H9 (cell line): Measurements from ENCODE around the gene THRAP3. TPM values are rescaled to one million over a fixed set of nuclear protein-coding genes. Genes with fewer than 3 reads are reported as not detected.

ENCODE experiments used
- DNase-seq: peaks from one replicate; pipeline ENCODE4 v3.0.0-alpha.2; 2017
- H2AFZ ChIP-seq: one replicate; pipeline ENCODE4 v1.6.1; 2013; ENCODE audit warnings: mild to moderate bottlenecking, low read length, control low read depth, moderate library complexity
- H2AK5ac ChIP-seq: 2 replicates; pipeline ENCODE4 v1.6.1; 2013; ENCODE audit warnings: low read length, control low read depth, mixed read lengths; ENCODE audit not compliant: insufficient read length
- H2BK120ac ChIP-seq: one replicate; pipeline ENCODE4 v1.6.1; 2013; ENCODE audit warnings: low read depth, mild to moderate bottlenecking, low read length, control low read depth, inconsistent platforms; ENCODE audit not compliant: poor library complexity, severe bottlenecking
- H2BK12ac ChIP-seq: 2 replicates; pipeline ENCODE4 v1.6.1; 2013; ENCODE audit warnings: low read length, control low read depth, mixed read lengths, low read depth; ENCODE audit not compliant: insufficient read length
- H2BK15ac ChIP-seq: 2 replicates; pipeline ENCODE4 v1.6.1; 2013; ENCODE audit warnings: low read depth, low read length, control low read depth
- H2BK20ac ChIP-seq: one replicate; pipeline ENCODE4 v1.6.1; 2013; ENCODE audit warnings: low read depth, mild to moderate bottlenecking, low read length, control low read depth, inconsistent platforms; ENCODE audit not compliant: poor library complexity, severe bottlenecking
- H2BK5ac ChIP-seq: 2 replicates; pipeline ENCODE4 v1.6.1; 2013; ENCODE audit warnings: low read length, control low read depth, mixed read lengths; ENCODE audit not compliant: insufficient read length
- H3K14ac ChIP-seq: 2 replicates; pipeline ENCODE4 v1.6.1; 2013; ENCODE audit warnings: low read length, control low read depth; ENCODE audit not compliant: insufficient read depth
- H3K18ac ChIP-seq: 2 replicates; pipeline ENCODE4 v1.6.1; 2013; ENCODE audit warnings: low read depth, mild to moderate bottlenecking, mixed read lengths, low read length, control low read depth; ENCODE audit not compliant: insufficient read length
- H3K23ac ChIP-seq: 2 replicates; pipeline ENCODE4 v1.6.1; 2013; ENCODE audit warnings: low read length, control low read depth, mixed read lengths, low read depth; ENCODE audit not compliant: insufficient read length
- H3K23me2 ChIP-seq: 2 replicates; pipeline ENCODE4 v1.6.1; 2013; ENCODE audit warnings: low read depth, mild to moderate bottlenecking, mixed read lengths, low read length, control low read depth; ENCODE audit not compliant: insufficient read length, poor library complexity, severe bottlenecking
- H3K27ac ChIP-seq: 2 replicates; pipeline ENCODE4 v1.5.1; 2013; ENCODE audit warnings: low read length, control low read depth, mixed read lengths, low read depth; ENCODE audit not compliant: insufficient read length
- H3K27me3 ChIP-seq: 2 replicates; pipeline ENCODE4 v1.6.1; 2013; ENCODE audit warnings: low read length, control low read depth, inconsistent platforms; ENCODE audit not compliant: insufficient read depth
- H3K4ac ChIP-seq: 2 replicates; pipeline ENCODE4 v1.6.1; 2013; ENCODE audit warnings: low read depth, mild to moderate bottlenecking, control low read depth, inconsistent platforms, low read length, moderate library complexity
- H3K4me1 ChIP-seq: 2 replicates; pipeline ENCODE4 v1.6.1; 2013; ENCODE audit warnings: low read length, control low read depth, inconsistent platforms; ENCODE audit not compliant: insufficient read depth
- H3K4me2 ChIP-seq: 2 replicates; pipeline ENCODE4 v1.6.1; 2013; ENCODE audit warnings: low read length, control low read depth, mixed read lengths; ENCODE audit not compliant: insufficient read length, insufficient read depth
- H3K56ac ChIP-seq: 2 replicates; pipeline ENCODE4 v1.6.1; 2013; ENCODE audit warnings: low read depth, mild to moderate bottlenecking, mixed read lengths, low read length, control low read depth; ENCODE audit not compliant: insufficient read length
- H3K79me1 ChIP-seq: 2 replicates; pipeline ENCODE4 v1.6.1; 2013; ENCODE audit warnings: low read depth, mild to moderate bottlenecking, moderate library complexity, low read length, control low read depth, inconsistent platforms; ENCODE audit not compliant: insufficient read depth, poor library complexity, severe bottlenecking
- H3K79me2 ChIP-seq: 2 replicates; pipeline ENCODE4 v1.6.1; 2013; ENCODE audit warnings: low read length, control low read depth, inconsistent platforms; ENCODE audit not compliant: insufficient read depth
- H3K9ac ChIP-seq: 2 replicates; pipeline ENCODE4 v1.6.1; 2013; ENCODE audit warnings: low read length, control low read depth, mixed read lengths; ENCODE audit not compliant: insufficient read length; ENCODE audit errors: extremely low read depth
- H3K9me3 ChIP-seq: one replicate; pipeline ENCODE4 v1.6.1; 2013; ENCODE audit warnings: low read depth, low read length, inconsistent platforms; ENCODE audit not compliant: control insufficient read depth
- H3T11ph ChIP-seq: one replicate; pipeline ENCODE4 v1.6.1; 2013; ENCODE audit warnings: mild to moderate bottlenecking, low read length, control low read depth, inconsistent platforms
- H4K20me1 ChIP-seq: one replicate; pipeline ENCODE4 v1.6.1; 2013; ENCODE audit not compliant: control insufficient read depth, insufficient read length, insufficient read depth
- H4K5ac ChIP-seq: 2 replicates; pipeline ENCODE4 v1.6.1; 2013; ENCODE audit warnings: low read depth, mild to moderate bottlenecking, mixed read lengths, low read length, control low read depth; ENCODE audit not compliant: insufficient read length
- H4K8ac ChIP-seq: replicated peaks from 2 replicates; pipeline ENCODE4 v1.6.1; 2013; ENCODE audit warnings: low read length, control low read depth, mixed read lengths, low read depth; ENCODE audit not compliant: insufficient read length
- H4K91ac ChIP-seq: 2 replicates; pipeline ENCODE4 v1.6.1; 2013; ENCODE audit warnings: low read depth, mild to moderate bottlenecking, moderate library complexity, mixed read lengths, low read length, control low read depth; ENCODE audit not compliant: insufficient read length
- H3K27ac Mint-ChIP-seq, 3 experiments: 2 replicates in 2 of 3; 3 replicates in 1 of 3; pipeline ENCODE4 v1.8.0; 2020 to 2021; ENCODE audit warnings: mixed read lengths in 3 of 3, mild to moderate bottlenecking in 1 of 3, moderate library complexity in 1 of 3
- H3K27me3 Mint-ChIP-seq: 2 replicates; pipeline ENCODE4 v1.8.0; 2021; ENCODE audit warnings: low read depth, mild to moderate bottlenecking, moderate library complexity, mixed read lengths
- H3K36me3 Mint-ChIP-seq, 3 experiments: 2 replicates in 2 of 3; 3 replicates in 1 of 3; pipeline ENCODE4 v1.8.0; 2020 to 2021; ENCODE audit warnings: low read depth in 3 of 3, mixed read lengths in 3 of 3; ENCODE audit not compliant: insufficient read depth in 1 of 3
- H3K4me1 Mint-ChIP-seq, 2 experiments: 2 replicates each; pipeline ENCODE4 v1.8.0; 2020; ENCODE audit warnings: mixed read lengths in 2 of 2
- H3K4me3 Mint-ChIP-seq, 2 experiments: 2 replicates in 1 of 2; 3 replicates in 1 of 2; pipeline ENCODE4 v1.8.0; 2020 to 2021; ENCODE audit warnings: mild to moderate bottlenecking in 2 of 2, mixed read lengths in 2 of 2, moderate library complexity in 1 of 2
- H3K9me3 Mint-ChIP-seq, 2 experiments: 2 replicates in 1 of 2; 3 replicates in 1 of 2; pipeline ENCODE4 v1.8.0; 2020; ENCODE audit warnings: mild to moderate bottlenecking in 2 of 2, mixed read lengths in 2 of 2, moderate library complexity in 1 of 2
- WGBS: extraction: QIAGEN DNeasy Blood & Tissue Kit; methylation state at CpG from one replicate; pipeline ENCODE4 v1.1.7; 2013; ENCODE audit warnings: missing lambda C conversion rate, low lambda C conversion rate, mixed read lengths; ENCODE audit not compliant: insufficient read length; ENCODE audit errors: extremely low coverage; 5-methylcytosine and 5-hydroxymethylcytosine counted together
- total RNA-seq: library from RNA; stranded (reverse); gene quantifications from 2 replicates; pipeline ENCODE4 v1.2.1, GENCODE V29; 2021
- TF ChIP-seq, protein P1 (sequence below): fragments of 200-600 bp; sonication (generic); conservative IDR thresholded peaks from 3 replicates; pipeline ENCODE4 v1.8.0; 2021; ENCODE audit warnings: antibody characterized with exemption, mild to moderate bottlenecking

Gene THRAP3
- total RNA-seq, 1 experiment from 2014 or later, result 186 TPM

DNA sequence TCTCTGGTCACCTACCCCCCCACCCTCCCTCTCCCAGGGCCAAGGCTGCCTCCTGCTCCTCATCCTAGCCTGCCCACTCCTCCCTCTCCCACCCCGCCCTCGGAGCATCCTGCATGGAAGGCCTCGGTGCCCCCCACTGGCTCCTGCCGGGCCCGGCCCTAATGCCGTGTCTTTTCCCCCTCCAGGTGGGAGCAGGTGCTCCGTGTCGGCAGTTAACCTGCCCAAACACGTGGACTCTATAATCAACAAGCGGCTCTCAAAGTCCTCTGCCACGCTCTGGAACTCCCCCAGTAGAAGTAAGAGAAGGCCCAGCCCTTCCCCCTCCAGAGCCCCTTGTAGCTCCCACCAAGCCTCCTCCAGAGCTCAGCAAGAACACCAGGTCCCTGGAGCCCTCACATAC is 49.5 kb upstream of the THRAP3 start:
- peaks cover 21 to 39% (median 38%) of the 10 kb centered on the region in 3 experiments; a peak in 6 of 7 replicates for H3K36me3 Mint-ChIP-seq
- H3K27ac ChIP-seq, result no peak overlapping the region
- no peak for DNase-seq

More for the DNA sequence above, 49.5 kb upstream of the THRAP3 start:
- Histone ChIP-seq H2AFZ (no peak overlapping the region), H3K4me1 (peaks cover 5% of the 10 kb centered on the region; the same call in 1 of the 2 replicates), H3K79me1 (no peaks in the 10 kb centered on the region), H4K5ac (no peak overlapping the region), H3K14ac (no peak overlapping the region), H4K8ac (no peak overlapping the region), H3K4ac (0 out of 2 replicates have a peak overlapping the region, but pooled peaks have one; percentile 23), H3T11ph (no peak overlapping the region), H3K23ac (no peak overlapping the region), H3K9me3 (no peaks in the 10 kb centered on the region), H2BK12ac (no peak overlapping the region), H3K9ac (no peak overlapping the region), H4K91ac (no peak overlapping the region), H3K79me2 (no peaks in the 10 kb centered on the region), H3K23me2 (peaks cover 11% of the 10 kb centered on the region), H2BK20ac (no peak overlapping the region), H4K20me1 (peaks cover 4% of the 10 kb centered on the region), H3K4me2 (no peak overlapping the region), H3K18ac (no peak overlapping the region), H3K27me3 (no peaks in the 10 kb centered on the region), H2BK5ac (no peak overlapping the region), H2AK5ac (no peak overlapping the region), H2BK120ac (no peak overlapping the region), H2BK15ac (no peak overlapping the region), H3K56ac (no peak overlapping the region)
- Mint-ChIP-seq H3K4me1 (peaks cover 10 to 36% of the 10 kb centered on the region in 2 experiments), H3K27me3 (no peaks in the 10 kb centered on the region), H3K27ac (peak overlapping the region in 2 of 3 experiments; percentile 81 to 84; a peak in 2 of 7 replicates), H3K9me3 (no peaks in the 10 kb centered on the region), H3K4me3 (no peak overlapping the region)
- TF ChIP-seq, protein P1, sequence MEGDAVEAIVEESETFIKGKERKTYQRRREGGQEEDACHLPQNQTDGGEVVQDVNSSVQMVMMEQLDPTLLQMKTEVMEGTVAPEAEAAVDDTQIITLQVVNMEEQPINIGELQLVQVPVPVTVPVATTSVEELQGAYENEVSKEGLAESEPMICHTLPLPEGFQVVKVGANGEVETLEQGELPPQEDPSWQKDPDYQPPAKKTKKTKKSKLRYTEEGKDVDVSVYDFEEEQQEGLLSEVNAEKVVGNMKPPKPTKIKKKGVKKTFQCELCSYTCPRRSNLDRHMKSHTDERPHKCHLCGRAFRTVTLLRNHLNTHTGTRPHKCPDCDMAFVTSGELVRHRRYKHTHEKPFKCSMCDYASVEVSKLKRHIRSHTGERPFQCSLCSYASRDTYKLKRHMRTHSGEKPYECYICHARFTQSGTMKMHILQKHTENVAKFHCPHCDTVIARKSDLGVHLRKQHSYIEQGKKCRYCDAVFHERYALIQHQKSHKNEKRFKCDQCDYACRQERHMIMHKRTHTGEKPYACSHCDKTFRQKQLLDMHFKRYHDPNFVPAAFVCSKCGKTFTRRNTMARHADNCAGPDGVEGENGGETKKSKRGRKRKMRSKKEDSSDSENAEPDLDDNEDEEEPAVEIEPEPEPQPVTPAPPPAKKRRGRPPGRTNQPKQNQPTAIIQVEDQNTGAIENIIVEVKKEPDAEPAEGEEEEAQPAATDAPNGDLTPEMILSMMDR, result no peak
- WGBS, result no CpG with 5 or more reads among the region's 11 CpGs
